ENCODE measurements around the gene F5.
A peak's percentile ranks its signal among the peaks of the same experiment; 100 is the strongest.

The F5 gene

GRCh38 chr1:169610858-169611257 lies 24.6 kb upstream of the F5 start:
- no peaks in the 10 kb centered on the region for H3K27me3 ChIP-seq (ENCODE audit: insufficient read depth, low read depth, severe bottlenecking)
- DNase-seq = no peak

GRCh38 chr1:169610108-169610507 lies 23.8 kb upstream of the F5 start:
- TF ChIP-seq CTCF (IDR thresholded peaks at IDR 0.05; ENCODE audit: low read depth, low read length) = no peak
- H3K27me3 ChIP-seq (ENCODE audit: insufficient read depth, low read depth, severe bottlenecking) = no peaks in the 10 kb centered on the region
- no peak for DNase-seq
- H3K4me3 ChIP-seq (ENCODE audit: low read depth, low read length) = no peak overlapping the region
- H3K9me3 ChIP-seq (ENCODE audit: severe bottlenecking) = no peaks in the 10 kb centered on the region
- no peaks in the 10 kb centered on the region for H3K36me3 ChIP-seq
- H3K27ac ChIP-seq = no peak overlapping the region

More at GRCh38 chr1:169610858-169611257, 24.6 kb upstream of the F5 start:
- Histone ChIP-seq H3K36me3 (no peaks in the 10 kb centered on the region), H3K9me3 (ENCODE audit: severe bottlenecking) (no peaks in the 10 kb centered on the region), H3K27ac (no peak overlapping the region), H3K4me3 (ENCODE audit: low read depth, low read length) (no peak overlapping the region)
- TF ChIP-seq CTCF (IDR thresholded peaks at IDR 0.05; ENCODE audit: low read depth, low read length) = no peak

- Histone ChIP-seq H3K9me3 (ENCODE audit: severe bottlenecking) (no peaks in the 10 kb centered on the region), H3K4me3 (ENCODE audit: low read depth, low read length) (no peak overlapping the region), H3K27ac (no peak overlapping the region), H3K27me3 (ENCODE audit: insufficient read depth, low read depth, severe bottlenecking) (no peaks in the 10 kb centered on the region), H3K36me3 (no peaks in the 10 kb centered on the region)
- TF ChIP-seq CTCF (IDR thresholded peaks at IDR 0.05; ENCODE audit: low read depth, low read length) = no peak
- no peak for DNase-seq
These were observed 21.9 kb upstream of the F5 start for GRCh38 chr1:169608226-169608625.

GRCh38 chr1:169604781-169605560 lies 18.7 kb upstream of the F5 start:
- no peak for DNase-seq
- no peak overlapping the region for H3K27ac ChIP-seq
- H3K9me3 ChIP-seq (ENCODE audit: severe bottlenecking) = no peaks in the 10 kb centered on the region
- no peak for TF ChIP-seq CTCF (IDR thresholded peaks at IDR 0.05; ENCODE audit: low read depth, low read length)
- no peaks in the 10 kb centered on the region for H3K36me3 ChIP-seq
- no peaks in the 10 kb centered on the region for H3K27me3 ChIP-seq (ENCODE audit: insufficient read depth, low read depth, severe bottlenecking)
- H3K4me3 ChIP-seq (ENCODE audit: low read depth, low read length) = no peak overlapping the region

- Histone ChIP-seq H3K36me3 (no peaks in the 10 kb centered on the region), H3K4me3 (ENCODE audit: low read depth, low read length) (no peak overlapping the region), H3K27me3 (ENCODE audit: insufficient read depth, low read depth, severe bottlenecking) (no peaks in the 10 kb centered on the region), H3K27ac (no peak overlapping the region), H3K9me3 (ENCODE audit: severe bottlenecking) (no peaks in the 10 kb centered on the region)
- TF ChIP-seq CTCF (IDR thresholded peaks at IDR 0.05; ENCODE audit: low read depth, low read length) = no peak
- DNase-seq = peak; percentile 5
These were observed 15.0 kb upstream of the F5 start for GRCh38 chr1:169601096-169601881.
